Dendritic cell treated with granulocyte-macrophage colony-stimulating factor and Interleukin-4, amounts not matched to agents 40 ng/mL and 50 ng/mL, for 4 days (primary cell): ENCODE measurements around the gene OTOGL.

Source experiments
- H3K27ac Mint-ChIP-seq: one replicate; pipeline ENCODE4 v1.8.0; 2022; ENCODE audit warnings: mild to moderate bottlenecking, mixed read lengths
- H3K27me3 Mint-ChIP-seq: one replicate; pipeline ENCODE4 v1.8.0; 2022; ENCODE audit warnings: mild to moderate bottlenecking, mixed read lengths
- H3K36me3 Mint-ChIP-seq: one replicate; pipeline ENCODE4 v1.8.0; 2022; ENCODE audit warnings: low read depth, mixed read lengths
- H3K4me1 Mint-ChIP-seq: one replicate; pipeline ENCODE4 v1.8.0; 2022; ENCODE audit warnings: low read depth, mixed read lengths
- H3K4me3 Mint-ChIP-seq: one replicate; pipeline ENCODE4 v1.8.0; 2022; ENCODE audit warnings: mild to moderate bottlenecking, moderate library complexity, mixed read lengths
- H3K9me3 Mint-ChIP-seq: one replicate; pipeline ENCODE4 v1.8.0; 2022; ENCODE audit warnings: mixed read lengths
- intact Hi-C: fragments of 100-400 bp; cut with micrococcal nuclease; formaldehyde crosslinking; loops from one replicate; pipeline ENCODE4 v1.15.0; 2022

The OTOGL gene

DNA sequence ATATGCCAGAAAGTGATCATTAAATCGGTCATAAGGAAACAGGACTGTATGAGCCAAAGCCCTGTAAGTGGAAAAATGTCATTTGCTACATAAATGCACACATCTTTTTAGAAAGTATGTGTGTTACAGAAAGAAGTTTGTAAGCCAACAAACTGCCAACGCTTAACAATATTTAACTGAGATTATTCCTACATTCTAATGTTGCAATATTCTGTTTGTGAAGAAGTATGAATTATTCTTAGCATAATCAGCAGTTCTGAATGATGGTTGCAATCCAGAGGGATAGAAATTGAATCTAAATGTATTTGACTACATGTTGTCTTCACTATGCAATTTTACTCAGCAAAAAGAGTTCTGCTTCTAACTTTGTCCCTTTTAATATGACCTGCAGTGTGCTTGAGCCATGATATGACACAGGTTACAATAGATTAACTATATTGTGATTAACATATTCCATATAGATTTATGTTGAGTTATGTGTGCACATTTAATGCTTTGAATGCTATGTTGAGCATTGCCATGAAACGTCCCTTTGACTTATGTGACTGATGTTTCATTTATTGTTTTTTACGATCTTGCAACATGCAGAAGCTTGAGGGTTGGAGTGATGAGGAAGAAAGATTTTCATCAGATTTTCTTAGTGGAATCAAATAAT, 277.9 kb downstream of the OTOGL start:
- Mint-ChIP-seq H3K9me3 (no peaks in the 10 kb centered on the region), H3K4me1 (no peaks in the 10 kb centered on the region), H3K27ac (no peak overlapping the region), H3K27me3 (no peaks in the 10 kb centered on the region), H3K36me3 (no peaks in the 10 kb centered on the region), H3K4me3 (no peak overlapping the region)
- intact Hi-C loops = no loop called here

DNA sequence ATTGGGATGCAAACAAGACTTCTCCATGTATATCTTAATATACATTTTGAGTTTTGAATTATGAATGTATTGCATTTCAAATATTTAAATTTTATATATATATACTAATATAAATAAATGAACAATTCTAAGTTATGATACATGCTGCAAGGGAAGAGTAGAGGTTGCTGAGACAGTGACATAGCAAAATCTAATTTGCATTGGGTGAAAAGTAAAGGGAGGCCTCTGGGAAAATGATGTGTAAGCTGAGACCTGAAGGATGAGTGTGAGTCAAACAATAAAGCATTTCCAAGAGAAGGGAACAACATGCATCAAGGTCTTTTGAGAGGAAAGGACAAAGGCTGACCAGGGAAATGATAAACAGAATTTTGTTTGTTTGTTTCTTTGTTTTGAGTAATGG, 281.8 kb downstream of the OTOGL start:
- Mint-ChIP-seq H3K27ac (no peak overlapping the region), H3K36me3 (no peaks in the 10 kb centered on the region), H3K9me3 (no peaks in the 10 kb centered on the region), H3K4me3 (no peak overlapping the region), H3K4me1 (no peaks in the 10 kb centered on the region), H3K27me3 (no peaks in the 10 kb centered on the region)
- intact Hi-C loops = no loop called here

DNA sequence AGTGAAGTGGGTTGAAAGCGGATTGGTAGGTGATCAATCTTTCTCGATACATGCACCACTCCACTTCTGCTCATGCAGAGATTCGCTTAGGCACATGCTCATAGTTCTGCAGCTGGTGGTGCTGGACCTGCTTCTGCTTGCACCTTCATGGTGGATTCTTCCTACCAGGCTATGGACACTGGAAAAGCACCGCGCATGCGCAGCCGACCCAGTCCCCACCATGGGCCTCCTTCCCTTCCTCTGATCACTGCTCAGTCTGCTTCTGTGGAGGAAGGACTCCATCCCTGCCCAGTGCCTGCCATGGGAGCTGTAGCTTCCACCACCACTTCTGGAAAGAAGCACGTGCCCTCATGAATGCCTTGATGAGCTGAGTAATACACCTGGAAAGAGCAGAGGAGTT, 282.9 kb downstream of the OTOGL start:
- Mint-ChIP-seq H3K4me3 (no peak overlapping the region), H3K27me3 (no peaks in the 10 kb centered on the region), H3K9me3 (peaks cover 7% of the 10 kb centered on the region), H3K36me3 (no peaks in the 10 kb centered on the region), H3K27ac (no peak overlapping the region), H3K4me1 (no peaks in the 10 kb centered on the region)
- intact Hi-C loops = no loop called here

DNA sequence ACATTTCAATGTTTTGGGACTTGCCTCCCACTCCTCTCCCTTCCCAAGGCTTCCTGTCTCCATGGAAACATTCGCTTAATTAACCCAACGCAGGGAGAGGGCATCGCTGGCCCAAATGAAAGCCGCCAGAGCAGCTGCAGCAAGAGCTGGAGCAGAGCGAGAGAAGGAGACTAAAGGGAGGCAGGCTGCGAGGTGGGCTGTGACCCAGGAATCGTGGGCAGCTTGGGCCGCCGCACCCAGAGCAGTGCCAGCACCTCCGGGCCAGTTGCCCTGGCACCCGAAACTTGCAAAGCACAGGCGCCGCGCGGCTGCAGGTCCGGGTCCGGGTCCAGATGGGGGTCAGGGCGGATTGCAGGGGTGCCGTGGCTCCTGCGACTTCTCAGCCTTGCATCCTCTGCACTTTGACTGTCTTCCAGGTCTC, 301.2 kb downstream of the OTOGL start:
- intact Hi-C loops = no loop called here
- Mint-ChIP-seq H3K27me3 (peaks cover 19% of the 10 kb centered on the region), H3K4me1 (peaks cover 10% of the 10 kb centered on the region), H3K27ac (no peak overlapping the region), H3K9me3 (no peaks in the 10 kb centered on the region), H3K4me3 (peak overlapping the region; percentile 74), H3K36me3 (no peaks in the 10 kb centered on the region)

DNA sequence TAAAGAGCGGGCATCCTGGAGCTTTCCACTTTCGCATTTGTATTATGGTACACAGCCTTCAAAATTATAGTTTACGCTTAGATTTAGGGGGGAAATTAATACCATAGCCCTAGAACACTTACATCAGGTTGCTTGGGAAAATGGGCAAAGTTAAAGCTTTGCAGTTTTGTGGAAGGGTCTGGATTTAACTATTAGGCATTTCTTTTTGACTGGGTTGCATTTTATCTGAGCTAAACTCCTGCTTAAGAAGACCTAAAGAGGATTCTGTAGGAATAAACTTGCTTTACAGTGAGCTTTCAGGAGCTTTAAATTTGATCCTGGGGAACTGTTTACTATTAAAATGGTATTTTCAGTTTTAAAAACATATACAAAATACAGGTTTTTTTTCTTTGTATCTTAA, 301.9 kb downstream of the OTOGL start:
- Mint-ChIP-seq H3K4me1 (peaks cover 10% of the 10 kb centered on the region), H3K27me3 (peaks cover 19% of the 10 kb centered on the region), H3K27ac (no peak overlapping the region), H3K9me3 (no peaks in the 10 kb centered on the region), H3K4me3 (no peak overlapping the region), H3K36me3 (no peaks in the 10 kb centered on the region)
- intact Hi-C loops = no loop called here

DNA sequence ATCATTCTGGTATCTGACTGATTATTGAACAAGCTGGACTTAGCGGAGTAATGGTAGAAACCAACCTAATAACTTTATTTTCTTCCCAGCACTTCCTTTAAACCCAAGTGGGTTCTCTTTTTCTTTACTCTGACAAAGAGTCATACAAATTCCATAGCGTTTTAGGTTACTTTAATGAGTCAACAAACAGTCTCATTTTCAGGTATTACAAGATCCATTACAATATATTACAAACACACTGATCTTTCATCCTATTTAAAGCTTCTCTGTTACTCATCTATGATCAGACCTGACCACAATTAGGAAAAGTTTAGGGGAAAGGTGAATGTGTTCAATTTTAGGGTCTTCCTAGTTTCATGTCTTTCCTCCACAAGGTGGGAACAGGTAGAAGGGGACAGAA, 305.3 kb downstream of the OTOGL start:
- peaks cover 17% of the 10 kb centered on the region for H3K27me3 Mint-ChIP-seq
- intact Hi-C loops = no loop called here
- H3K4me3 Mint-ChIP-seq = no peak overlapping the region
- H3K9me3 Mint-ChIP-seq = no peaks in the 10 kb centered on the region
- H3K27ac Mint-ChIP-seq = no peak overlapping the region
- H3K4me1 Mint-ChIP-seq = peaks cover 10% of the 10 kb centered on the region
- H3K36me3 Mint-ChIP-seq = no peaks in the 10 kb centered on the region

DNA sequence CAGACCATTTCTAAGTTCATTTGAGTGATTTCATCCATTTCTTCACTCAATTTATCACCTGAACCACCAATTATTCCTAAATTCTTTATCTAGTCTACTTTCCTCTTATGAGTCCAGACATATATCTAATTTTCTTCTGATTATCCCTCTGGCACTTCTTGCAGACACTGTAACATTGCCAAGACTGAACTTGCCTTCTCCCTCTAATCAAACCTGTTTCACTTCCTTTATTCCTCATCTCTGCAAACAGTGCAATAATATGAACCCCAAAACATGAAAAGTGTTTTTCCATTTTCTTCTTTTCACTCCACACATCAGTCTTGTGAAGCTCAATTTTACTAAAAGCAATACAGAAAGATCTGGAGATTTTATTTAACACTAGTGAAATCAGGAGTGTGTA, 306.9 kb downstream of the OTOGL start:
- no peaks in the 10 kb centered on the region for H3K4me1 Mint-ChIP-seq
- no peak overlapping the region for H3K27ac Mint-ChIP-seq
- no peaks in the 10 kb centered on the region for H3K36me3 Mint-ChIP-seq
- intact Hi-C loops = no loop called here
- H3K4me3 Mint-ChIP-seq = no peak overlapping the region
- H3K27me3 Mint-ChIP-seq = peaks cover 2% of the 10 kb centered on the region
- no peaks in the 10 kb centered on the region for H3K9me3 Mint-ChIP-seq

DNA sequence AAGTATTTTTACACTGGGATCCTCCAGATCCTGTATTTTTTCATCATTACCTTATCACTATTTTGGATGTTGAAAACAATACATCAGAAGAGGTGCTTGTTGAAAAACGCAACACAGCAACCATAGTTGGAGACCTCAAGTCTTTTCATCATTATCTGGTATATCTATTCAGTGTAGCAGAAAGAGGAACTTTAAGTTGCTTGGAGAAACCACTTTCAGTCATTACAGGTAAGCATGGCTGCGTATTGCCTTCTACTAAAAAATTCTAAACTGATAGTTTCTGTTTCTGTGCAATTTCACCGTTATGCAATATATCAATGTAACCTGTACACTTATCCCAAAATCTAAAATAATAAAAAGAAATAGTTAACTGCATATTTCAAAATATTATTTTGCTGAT, 312.4 kb downstream of the OTOGL start:
- no peaks in the 10 kb centered on the region for H3K36me3 Mint-ChIP-seq
- H3K4me3 Mint-ChIP-seq = no peak overlapping the region
- H3K9me3 Mint-ChIP-seq = no peaks in the 10 kb centered on the region
- no peaks in the 10 kb centered on the region for H3K27me3 Mint-ChIP-seq
- intact Hi-C loops = loop anchor here (2.0 to 5.0 kb wide), 3 partner anchors 351 to 846 kb away; no protein-coding TSS in a partner anchor
- H3K4me1 Mint-ChIP-seq = no peaks in the 10 kb centered on the region
- H3K27ac Mint-ChIP-seq = no peak overlapping the region

DNA sequence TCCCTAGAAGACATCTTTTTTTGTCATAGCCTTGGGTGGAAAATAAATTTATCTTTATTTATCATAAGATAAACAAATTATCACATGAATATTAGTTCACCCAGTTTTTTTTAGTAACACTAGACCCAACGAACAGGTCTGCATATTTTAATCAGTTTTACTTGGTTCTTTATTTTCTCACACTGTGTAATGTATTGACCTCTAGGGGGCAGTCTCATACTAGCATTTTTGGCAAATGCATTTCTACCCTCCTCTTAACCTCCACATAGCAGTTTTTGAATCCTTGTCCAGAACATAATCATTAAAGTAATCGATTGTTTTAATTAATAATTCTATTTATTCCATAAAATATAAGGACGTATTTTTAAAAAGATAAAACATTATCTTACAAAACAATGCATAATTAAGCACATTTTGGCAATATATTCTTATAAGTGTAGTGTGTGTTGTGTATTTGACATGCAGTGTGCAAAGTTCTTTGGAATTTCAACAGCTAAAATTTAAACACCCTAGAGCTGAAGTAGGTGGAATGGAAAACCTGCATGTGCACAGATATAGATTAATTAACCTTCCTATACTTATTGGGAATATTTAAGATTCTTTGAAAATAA, 313.1 kb downstream of the OTOGL start:
- Mint-ChIP-seq H3K9me3 (no peaks in the 10 kb centered on the region), H3K27me3 (no peaks in the 10 kb centered on the region), H3K36me3 (no peaks in the 10 kb centered on the region), H3K4me1 (no peaks in the 10 kb centered on the region), H3K4me3 (no peak overlapping the region), H3K27ac (no peak overlapping the region)
- intact Hi-C loops = loop anchor here (2.0 to 5.0 kb wide), 3 partner anchors 350 to 845 kb away; no protein-coding TSS in a partner anchor

DNA sequence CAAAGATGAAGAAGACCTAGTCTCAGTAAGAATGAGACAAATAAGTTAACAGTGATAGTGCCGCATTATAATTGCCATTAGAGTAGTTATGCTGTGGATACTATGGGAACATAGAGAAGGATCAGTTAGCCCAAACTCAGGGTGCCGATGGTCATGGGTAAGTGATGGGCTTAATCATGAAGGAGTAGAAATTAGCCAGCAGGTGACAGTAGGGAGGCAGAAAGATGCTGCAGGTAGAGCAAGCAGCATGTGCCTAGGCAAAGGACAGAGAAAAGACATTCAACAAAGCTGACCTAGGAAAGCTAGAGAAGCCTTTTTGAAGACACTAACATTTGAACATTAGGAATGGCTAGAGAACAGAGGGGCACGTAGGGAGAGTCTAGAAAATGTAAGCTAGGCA, 314.1 kb downstream of the OTOGL start:
- H3K4me1 Mint-ChIP-seq = no peaks in the 10 kb centered on the region
- no peak overlapping the region for H3K4me3 Mint-ChIP-seq
- H3K36me3 Mint-ChIP-seq = no peaks in the 10 kb centered on the region
- intact Hi-C loops = loop anchor here (2.0 to 5.0 kb wide), 3 partner anchors 349 to 844 kb away; no protein-coding TSS in a partner anchor
- H3K27ac Mint-ChIP-seq = no peak overlapping the region
- no peaks in the 10 kb centered on the region for H3K9me3 Mint-ChIP-seq
- no peaks in the 10 kb centered on the region for H3K27me3 Mint-ChIP-seq

DNA sequence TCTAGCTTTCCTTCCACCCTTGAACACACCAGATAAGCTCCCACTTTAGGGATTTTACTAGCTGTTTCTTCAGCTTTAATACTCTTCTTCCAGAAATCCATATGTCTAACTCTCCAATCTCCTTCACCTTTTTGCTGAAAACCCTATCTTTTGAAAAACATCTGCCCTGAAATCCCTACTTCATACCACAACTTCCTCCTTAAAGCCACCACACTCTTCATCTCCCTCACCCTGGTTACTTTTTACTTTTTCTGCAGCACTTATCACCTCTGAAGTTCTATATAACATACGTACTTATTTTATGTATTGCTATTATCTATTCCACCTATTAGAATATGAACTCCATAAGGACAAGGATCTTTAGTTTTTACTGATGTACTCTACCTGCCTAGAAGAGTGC, 316.1 kb downstream of the OTOGL start:
- no peaks in the 10 kb centered on the region for H3K27me3 Mint-ChIP-seq
- H3K9me3 Mint-ChIP-seq = no peaks in the 10 kb centered on the region
- H3K27ac Mint-ChIP-seq = no peak overlapping the region
- H3K4me3 Mint-ChIP-seq = no peak overlapping the region
- H3K4me1 Mint-ChIP-seq = no peaks in the 10 kb centered on the region
- no peaks in the 10 kb centered on the region for H3K36me3 Mint-ChIP-seq
- intact Hi-C loops = no loop called here

DNA sequence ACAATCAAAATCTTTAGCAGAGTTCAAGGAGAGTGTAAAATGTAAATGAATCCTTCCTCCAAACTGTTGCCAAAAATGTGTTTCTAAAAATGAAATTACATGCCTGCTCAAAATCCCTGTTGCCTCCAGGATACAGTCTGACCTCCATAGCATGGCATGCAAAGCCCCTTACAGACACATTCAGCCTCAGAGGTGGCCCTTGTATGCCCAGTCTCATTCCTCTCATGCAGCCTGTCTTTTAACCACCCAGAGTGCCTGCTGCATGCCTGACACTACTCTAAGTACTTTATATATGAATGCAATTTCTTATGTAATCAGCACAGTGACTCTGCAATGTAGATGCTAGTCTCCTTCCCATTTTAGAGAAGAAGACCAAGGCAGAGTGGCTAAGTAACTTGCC, 320.3 kb downstream of the OTOGL start:
- Mint-ChIP-seq H3K27ac (no peak overlapping the region), H3K27me3 (no peaks in the 10 kb centered on the region), H3K4me1 (no peaks in the 10 kb centered on the region), H3K9me3 (no peaks in the 10 kb centered on the region), H3K4me3 (no peak overlapping the region), H3K36me3 (no peaks in the 10 kb centered on the region)
- intact Hi-C loops = no loop called here

DNA sequence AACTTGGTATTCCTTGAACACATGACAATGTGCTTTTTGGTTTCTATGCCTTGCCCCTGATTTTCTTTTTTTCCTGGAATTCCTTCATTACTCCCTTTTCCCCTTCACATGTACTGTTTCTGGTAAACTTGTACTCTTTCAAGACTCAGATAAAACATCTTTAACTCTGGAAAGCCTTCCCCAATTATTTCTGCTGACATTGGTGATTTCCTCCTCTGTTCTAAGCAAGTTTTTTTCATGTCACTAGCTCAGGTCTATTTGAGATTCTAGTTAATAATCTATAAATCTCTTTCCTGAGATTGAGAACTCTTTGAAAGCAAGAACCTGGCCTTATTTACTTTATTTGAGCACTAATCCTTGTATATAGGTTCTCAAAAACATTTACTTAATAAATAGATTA, 320.7 kb downstream of the OTOGL start:
- intact Hi-C loops = no loop called here
- Mint-ChIP-seq H3K36me3 (no peaks in the 10 kb centered on the region), H3K9me3 (no peaks in the 10 kb centered on the region), H3K4me1 (no peaks in the 10 kb centered on the region), H3K4me3 (no peak overlapping the region), H3K27ac (no peak overlapping the region), H3K27me3 (no peaks in the 10 kb centered on the region)

DNA sequence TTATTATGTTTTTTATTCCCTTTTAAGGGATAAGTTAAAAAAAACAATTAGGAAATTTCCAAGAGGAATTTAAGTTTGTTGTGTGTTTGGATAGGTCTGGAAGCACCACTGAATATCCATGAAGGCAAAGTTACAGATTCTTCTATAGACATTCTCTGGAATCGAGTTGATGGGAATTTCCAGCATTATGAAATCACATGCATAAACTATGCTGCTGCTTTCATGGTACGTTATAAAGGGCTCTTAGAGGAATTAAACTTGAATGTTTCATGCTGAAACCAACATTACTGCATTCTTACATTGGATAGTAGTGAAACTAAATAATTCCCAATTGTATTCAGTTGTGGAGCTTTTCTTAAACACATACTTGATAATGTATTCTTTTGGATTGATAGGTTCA, 323.2 kb downstream of the OTOGL start:
- Mint-ChIP-seq H3K9me3 (no peaks in the 10 kb centered on the region), H3K4me1 (no peaks in the 10 kb centered on the region), H3K36me3 (no peaks in the 10 kb centered on the region), H3K27ac (no peak overlapping the region), H3K27me3 (no peaks in the 10 kb centered on the region), H3K4me3 (no peak overlapping the region)
- intact Hi-C loops = no loop called here
